GM19438 (cell line): Measurements from ENCODE around the gene S100A16.
A peak's percentile ranks its signal among the peaks of the same experiment; 100 is the strongest.

Experiments
- ATAC-seq: cut with Tn5 transposase; IDR thresholded peaks from one replicate; pipeline ENCODE4 v1.9.1; 2021; ENCODE audit warnings: low read depth; ENCODE audit not compliant: unreplicated experiment

Gene S100A16

GRCh38 chr1:153616144-153616916 lies 3.4 kb upstream of the S100A16 start, which contains the start of gene S100A14:
Gene S100A14, minus strand, starts transcription at chr1:153616325. Its CDS starts 467 bp downstream, at chr1:153615858.
- ATAC-seq = no peak

- ATAC-seq = no peak
Measured at GRCh38 chr1:153615406-153615805, 2.5 kb upstream of the S100A16 start.

GRCh38 chr1:153614906-153615305 lies 2.0 kb upstream of the S100A16 start:
- ATAC-seq = no peak

GRCh38 chr1:153614189-153614900 lies 1.4 kb upstream of the S100A16 start:
- ATAC-seq = no peak

- no peak for ATAC-seq
Measured at GRCh38 chr1:153613406-153613805, 469 bp upstream of the S100A16 start.

GRCh38 chr1:153612111-153612754 lies 704 bp downstream of the S100A16 start:
- ATAC-seq = no peak

GRCh38 chr1:153611356-153611755 lies 1.6 kb downstream of the S100A16 start:
- ATAC-seq = no peak

GRCh38 chr1:153610811-153611301 lies 2.1 kb downstream of the S100A16 start:
- ATAC-seq = no peak

- no peak for ATAC-seq
Measured at GRCh38 chr1:153610334-153610733, 2.6 kb downstream of the S100A16 start.

- no peak for ATAC-seq
Measured at GRCh38 chr1:153609585-153609907, 3.4 kb downstream of the S100A16 start.

- ATAC-seq = no peak
Measured at GRCh38 chr1:153608742-153609584, 4.0 kb downstream of the S100A16 start.

- ATAC-seq = no peak
Measured at GRCh38 chr1:153608089-153608682, 4.8 kb downstream of the S100A16 start.

GRCh38 chr1:153607381-153607780 lies 5.6 kb downstream of the S100A16 start:
- no peak for ATAC-seq

- ATAC-seq = no peak
Measured at GRCh38 chr1:153606194-153606593, 6.7 kb downstream of the S100A16 start.

GRCh38 chr1:153602749-153603148 lies 10.2 kb downstream of the S100A16 start:
- ATAC-seq = no peak

- no peak for ATAC-seq
Measured at GRCh38 chr1:153599847-153600246, 13.1 kb downstream of the S100A16 start.

- ATAC-seq = peak; percentile 99
Measured at GRCh38 chr1:153598309-153599172, 14.4 kb downstream of the S100A16 start.

- ATAC-seq = no peak
Measured at GRCh38 chr1:153597206-153597605, 15.7 kb downstream of the S100A16 start.

- ATAC-seq = no peak
Measured at GRCh38 chr1:153592748-153593147, 20.2 kb downstream of the S100A16 start.
